Esophagus mucosa (tissue), 1 donor: ENCODE results near the gene SDHAF2. TPM values are rescaled to one million over a fixed set of nuclear protein-coding genes. Genes with fewer than 3 reads are reported as not detected.
"Not testable (repeated sequence)": the region's sequence is repeated elsewhere in the genome, so short reads cannot be mapped to it uniquely, and the experiment has no call there.

Experiments used
- ATAC-seq: fragments of 200-7000 bp; cut with Tn5 transposase; one replicate; pipeline ENCODE4 v1.9.1; 2020
- total RNA-seq: library from RNA; stranded (reverse); gene quantifications from one replicate; pipeline ENCODE4 v1.2.4, GENCODE V29; 2023
- donor health status: DM: yes; HTN: yes; CAD: no.

The SDHAF2 gene
- total RNA-seq, 1 donor from 2014 or later: 24.7 TPM

- no peak for ATAC-seq
These were observed 4.4 kb upstream of the SDHAF2 start for GRCh38 chr11:61425367-61426131.

GRCh38 chr11:61429346-61429690 is 606 bp upstream of the SDHAF2 start:
- peak; percentile 71 for ATAC-seq

GRCh38 chr11:61430839-61431238 is 915 bp downstream of the SDHAF2 start:
- ATAC-seq: not testable (repeated sequence)

- ATAC-seq: no peak
These were observed 7.6 kb downstream of the SDHAF2 start for GRCh38 chr11:61437496-61437895.

GRCh38 chr11:61439615-61440014 is 9.7 kb downstream of the SDHAF2 start:
- peak; percentile 57 for ATAC-seq

GRCh38 chr11:61442616-61443015 is 12.7 kb downstream of the SDHAF2 start:
- ATAC-seq: no peak

GRCh38 chr11:61445516-61445915 is 15.6 kb downstream of the SDHAF2 start:
- ATAC-seq: no peak

- peak; percentile 97 for ATAC-seq
These were observed 16.3 kb downstream of the SDHAF2 start for GRCh38 chr11:61446211-61446651.

- ATAC-seq: no peak
These were observed 18.0 kb downstream of the SDHAF2 start for GRCh38 chr11:61447601-61448551.

- no peak for ATAC-seq
These were observed 18.6 kb downstream of the SDHAF2 start for GRCh38 chr11:61448552-61448927.

GRCh38 chr11:61452825-61453224 is 22.9 kb downstream of the SDHAF2 start:
- no peak for ATAC-seq

- ATAC-seq: no peak
These were observed 23.8 kb downstream of the SDHAF2 start for GRCh38 chr11:61453695-61454094.

GRCh38 chr11:61454520-61454919 is 24.6 kb downstream of the SDHAF2 start:
- ATAC-seq: peak; percentile 15

- no peak for ATAC-seq
These were observed 30.6 kb downstream of the SDHAF2 start for GRCh38 chr11:61460474-61460881.

GRCh38 chr11:61460986-61461385 is 31.1 kb downstream of the SDHAF2 start:
- ATAC-seq: no peak

GRCh38 chr11:61467602-61468001 is 37.7 kb downstream of the SDHAF2 start:
- ATAC-seq: not testable (repeated sequence)

GRCh38 chr11:61468002-61468401 is 38.1 kb downstream of the SDHAF2 start:
- no peak for ATAC-seq

GRCh38 chr11:61472282-61472681 is 42.4 kb downstream of the SDHAF2 start:
- ATAC-seq: no peak

- ATAC-seq: no peak
These were observed 42.9 kb downstream of the SDHAF2 start for GRCh38 chr11:61472868-61473267.

- no peak for ATAC-seq
These were observed 43.6 kb downstream of the SDHAF2 start for GRCh38 chr11:61473370-61474012.

- ATAC-seq: no peak
These were observed 44.2 kb downstream of the SDHAF2 start for GRCh38 chr11:61474013-61474643.

- no peak for ATAC-seq
These were observed 45.5 kb downstream of the SDHAF2 start for GRCh38 chr11:61475433-61475832.

- ATAC-seq: no peak
These were observed 46.4 kb downstream of the SDHAF2 start for GRCh38 chr11:61476371-61476770.
